HFFc6 (cell line): Measurements from ENCODE around the gene METRN. TPM values are rescaled to one million over a fixed set of nuclear protein-coding genes. Genes with fewer than 3 reads are reported as not detected.

Experiments used
- DNase-seq: peaks from one replicate; pipeline ENCODE4 v3.0.0-alpha.2; 2018
- H3K27ac Mint-ChIP-seq: 2 replicates; pipeline ENCODE4 v1.8.0; 2020; ENCODE audit warnings: mild to moderate bottlenecking, mixed read lengths
- H3K27me3 Mint-ChIP-seq: 2 replicates; pipeline ENCODE4 v1.8.0; 2021; ENCODE audit warnings: mild to moderate bottlenecking, moderate library complexity, mixed read lengths; ENCODE audit not compliant: insufficient read depth
- H3K36me3 Mint-ChIP-seq: 2 replicates; pipeline ENCODE4 v1.8.0; 2021; ENCODE audit warnings: low read depth, mixed read lengths
- H3K4me1 Mint-ChIP-seq: 2 replicates; pipeline ENCODE4 v1.8.0; 2020; ENCODE audit warnings: low read depth, mixed read lengths
- H3K4me3 Mint-ChIP-seq: 2 replicates; pipeline ENCODE4 v1.8.0; 2020; ENCODE audit warnings: mild to moderate bottlenecking, moderate library complexity, mixed read lengths
- H3K9me3 Mint-ChIP-seq: 2 replicates; pipeline ENCODE4 v1.8.0; 2020; ENCODE audit warnings: mild to moderate bottlenecking, mixed read lengths
- total RNA-seq, 6 experiments: library from RNA; stranded (reverse); fragmentation: NEBNext Ultra II Directional; extraction: Animal tissue kit (Norgen Biotek cat#: 25700); gene quantifications; 2 replicates in 1 of 6; 3 replicates in 5 of 6; pipeline ENCODE4 v1.2.3, GENCODE V29; 2021
- TF ChIP-seq, protein P1 (sequence below): fragments of 200-600 bp; sonication (generic); IDR thresholded peaks from 2 replicates; pipeline ENCODE4 v1.5.0; 2021; ENCODE audit warnings: antibody characterized with exemption, mild to moderate bottlenecking

The METRN gene
- total RNA-seq, 6 experiments from 2014 or later, result 61.5 to 103 (median 70.4) TPM

- Mint-ChIP-seq H3K4me1 (peaks cover 32% of the 10 kb centered on the region), H3K9me3 (no peaks in the 10 kb centered on the region), H3K4me3 (no peak overlapping the region), H3K36me3 (no peaks in the 10 kb centered on the region), H3K27me3 (peaks cover 9% of the 10 kb centered on the region), H3K27ac (no peak overlapping the region)
- TF ChIP-seq, protein P1, sequence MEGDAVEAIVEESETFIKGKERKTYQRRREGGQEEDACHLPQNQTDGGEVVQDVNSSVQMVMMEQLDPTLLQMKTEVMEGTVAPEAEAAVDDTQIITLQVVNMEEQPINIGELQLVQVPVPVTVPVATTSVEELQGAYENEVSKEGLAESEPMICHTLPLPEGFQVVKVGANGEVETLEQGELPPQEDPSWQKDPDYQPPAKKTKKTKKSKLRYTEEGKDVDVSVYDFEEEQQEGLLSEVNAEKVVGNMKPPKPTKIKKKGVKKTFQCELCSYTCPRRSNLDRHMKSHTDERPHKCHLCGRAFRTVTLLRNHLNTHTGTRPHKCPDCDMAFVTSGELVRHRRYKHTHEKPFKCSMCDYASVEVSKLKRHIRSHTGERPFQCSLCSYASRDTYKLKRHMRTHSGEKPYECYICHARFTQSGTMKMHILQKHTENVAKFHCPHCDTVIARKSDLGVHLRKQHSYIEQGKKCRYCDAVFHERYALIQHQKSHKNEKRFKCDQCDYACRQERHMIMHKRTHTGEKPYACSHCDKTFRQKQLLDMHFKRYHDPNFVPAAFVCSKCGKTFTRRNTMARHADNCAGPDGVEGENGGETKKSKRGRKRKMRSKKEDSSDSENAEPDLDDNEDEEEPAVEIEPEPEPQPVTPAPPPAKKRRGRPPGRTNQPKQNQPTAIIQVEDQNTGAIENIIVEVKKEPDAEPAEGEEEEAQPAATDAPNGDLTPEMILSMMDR, result no peak
- no peak for DNase-seq
Measured at GRCh38 chr16:717450-718245, 2.7 kb downstream of the METRN start.

- peaks cover 28% of the 10 kb centered on the region for H3K4me1 Mint-ChIP-seq
- peaks cover 9% of the 10 kb centered on the region for H3K27me3 Mint-ChIP-seq
- TF ChIP-seq, protein P1, result no peak
- H3K9me3 Mint-ChIP-seq, result no peaks in the 10 kb centered on the region
- no peak overlapping the region for H3K27ac Mint-ChIP-seq
- no peak overlapping the region for H3K4me3 Mint-ChIP-seq
- no peak for DNase-seq
- H3K36me3 Mint-ChIP-seq, result no peaks in the 10 kb centered on the region
Measured at GRCh38 chr16:718389-718788, 3.5 kb downstream of the METRN start.

- no peak overlapping the region for H3K27ac Mint-ChIP-seq
- TF ChIP-seq, protein P1, result no peak
Measured at GRCh38 chr16:718922-719321, 4.0 kb downstream of the METRN start.

DNA sequence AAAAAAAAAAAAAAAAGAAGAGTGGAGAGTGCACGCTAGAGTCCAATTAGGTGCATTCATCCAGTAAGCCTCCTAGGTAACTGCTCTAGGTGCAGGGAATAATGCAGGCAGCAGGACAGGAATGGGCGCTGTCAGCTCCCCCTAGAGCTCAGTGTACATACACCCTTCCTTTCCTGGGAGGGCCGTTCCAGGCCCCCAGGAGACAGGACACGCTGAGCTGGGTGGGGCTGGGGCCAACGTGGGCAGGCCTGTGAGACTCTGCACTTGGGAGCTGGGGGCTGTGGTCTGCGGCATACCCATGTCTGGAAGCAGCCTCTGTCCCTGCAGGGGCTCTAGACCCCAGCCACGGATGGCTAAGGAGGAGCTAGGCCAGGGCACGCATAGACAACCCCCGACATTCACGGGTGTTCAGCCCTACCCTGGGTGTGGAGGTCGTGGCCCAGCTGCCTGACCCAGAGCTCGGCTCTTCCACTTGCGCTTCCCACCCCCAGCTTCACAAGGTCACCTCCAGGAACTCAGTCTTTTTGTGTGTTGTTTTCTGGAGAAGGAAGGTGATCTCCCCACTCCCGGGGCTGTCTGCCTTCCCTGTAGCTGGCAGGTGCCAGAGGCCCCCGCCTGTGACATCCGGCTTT is 5.0 kb downstream of the METRN start:
- Mint-ChIP-seq H3K4me1 (peaks cover 21% of the 10 kb centered on the region), H3K27me3 (peaks cover 9% of the 10 kb centered on the region), H3K27ac (peak overlapping the region; percentile 84), H3K9me3 (no peaks in the 10 kb centered on the region), H3K36me3 (no peaks in the 10 kb centered on the region), H3K4me3 (peak overlapping the region; percentile 91)
- no peak for DNase-seq
- TF ChIP-seq, protein P1, result peak; percentile 26; the same call in 1 of the 2 replicates

More at GRCh38 chr16:718922-719321, 4.0 kb downstream of the METRN start:
- H3K9me3 Mint-ChIP-seq, result no peaks in the 10 kb centered on the region
- no peak for DNase-seq
- peak overlapping the region; percentile 91 for H3K4me3 Mint-ChIP-seq
- no peaks in the 10 kb centered on the region for H3K36me3 Mint-ChIP-seq
- peaks cover 24% of the 10 kb centered on the region for H3K4me1 Mint-ChIP-seq
- H3K27me3 Mint-ChIP-seq, result peaks cover 9% of the 10 kb centered on the region

DNA sequence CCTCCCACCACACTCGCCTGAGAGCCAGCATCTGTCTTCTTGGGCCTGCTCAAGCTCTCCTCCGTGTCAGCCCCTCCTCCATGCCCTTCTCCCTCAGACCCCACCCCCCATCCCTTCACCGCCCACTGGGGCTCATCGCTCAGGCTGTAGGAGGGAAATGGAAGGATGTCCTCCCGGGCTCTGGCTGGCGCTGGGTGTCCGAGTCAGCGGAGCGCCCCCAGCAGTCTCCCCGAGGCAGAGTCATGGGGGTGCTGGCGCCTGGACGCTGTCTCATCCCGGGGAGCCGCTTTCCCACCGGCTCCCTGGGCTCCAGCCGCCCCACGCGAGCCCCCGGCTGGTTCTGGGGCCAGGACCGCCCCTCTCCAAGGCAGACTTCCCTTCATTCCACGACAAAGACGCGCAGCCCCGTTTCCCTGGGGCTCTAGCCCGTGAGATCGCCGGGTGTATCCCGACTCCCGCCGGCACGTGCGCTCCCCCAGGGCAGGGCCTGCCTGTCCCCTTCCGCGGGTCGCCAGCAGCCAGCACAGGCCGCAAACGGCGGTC is 5.6 kb downstream of the METRN start:
- Mint-ChIP-seq H3K27me3 (peaks cover 11% of the 10 kb centered on the region), H3K4me1 (peaks cover 21% of the 10 kb centered on the region), H3K36me3 (no peaks in the 10 kb centered on the region), H3K4me3 (peak overlapping the region; percentile 91), H3K27ac (peak overlapping the region; percentile 84), H3K9me3 (no peaks in the 10 kb centered on the region)
- TF ChIP-seq, protein P1, result peak; percentile 44; the same call in 1 of the 2 replicates
- DNase-seq, result peak; percentile 39
